H1 (cell line): ENCODE data around the gene AHCY. TPM values are rescaled to one million over a fixed set of nuclear protein-coding genes. Genes with fewer than 3 reads are reported as not detected.

Source experiments
- CTCF ChIA-PET: fragments of 300-600 bp; sonication (Branson Sonifier 250); formaldehyde crosslinking; loops from one replicate; lab custom pipeline; 2021; ENCODE audit not compliant: partially characterized antibody; lab: Charles Lee
- POLR2A ChIA-PET: fragments of 300-600 bp; sonication (Branson Sonifier 250); formaldehyde crosslinking; loops from one replicate; lab custom pipeline; 2021; ENCODE audit warnings: inconsistent platforms; ENCODE audit not compliant: partially characterized antibody; lab: Charles Lee
- DNase-seq, 2 experiments: peaks; one replicate each; pipeline versions ENCODE4 v3.0.0 to v3.0.0-alpha.2; 2010 to 2022; ENCODE audit warnings: low spot score in 2 of 2, low read depth in 1 of 2, mixed read lengths in 1 of 2
- FAIRE-seq: peaks from 2 replicates; lab custom pipeline; 2011; peaks lifted over from hg19 to GRCh38; lab: Jason Lieb, UNC
- H2AFZ ChIP-seq: 2 replicates; pipeline ENCODE4 v1.8.1; 2012; ENCODE audit warnings: low read length, inconsistent platforms
- H2AK5ac ChIP-seq: 2 replicates; pipeline ENCODE4 v1.6.1; 2013; ENCODE audit warnings: low read depth, low read length
- H2BK120ac ChIP-seq: replicated peaks from 2 replicates; pipeline ENCODE3; 2013; ENCODE audit warnings: low read depth, low read length, inconsistent platforms
- H2BK12ac ChIP-seq: 2 replicates; pipeline ENCODE4 v1.6.1; 2013; ENCODE audit warnings: low read depth, low read length
- H2BK15ac ChIP-seq: 2 replicates; pipeline ENCODE4 v1.6.1; 2013; ENCODE audit warnings: low read length
- H2BK20ac ChIP-seq: 2 replicates; pipeline ENCODE4 v1.6.1; 2013; ENCODE audit warnings: low read length
- H2BK5ac ChIP-seq: 2 replicates; pipeline ENCODE4 v1.6.1; 2013; ENCODE audit warnings: low read depth, low read length
- H3K14ac ChIP-seq: 2 replicates; pipeline ENCODE4 v1.6.1; 2013; ENCODE audit warnings: inconsistent platforms; ENCODE audit not compliant: insufficient read length
- H3K18ac ChIP-seq: 2 replicates; pipeline ENCODE4 v1.6.1; 2013; ENCODE audit warnings: low read length; ENCODE audit errors: extremely low read depth
- H3K23ac ChIP-seq: 2 replicates; pipeline ENCODE4 v1.6.1; 2013; ENCODE audit warnings: inconsistent platforms; ENCODE audit not compliant: insufficient read length
- H3K23me2 ChIP-seq: 2 replicates; pipeline ENCODE4 v1.6.1; 2013; ENCODE audit warnings: low read depth, low read length
- H3K27ac ChIP-seq: 2 replicates; pipeline ENCODE4 v1.6.1; 2011; ENCODE audit warnings: low read depth, low read length, inconsistent platforms
- H3K27me3 ChIP-seq, 4 experiments: replicated peaks in 1 of 4; 1 replicate in 1 of 4; 2 replicates in 3 of 4; pipeline versions ENCODE4 v1.6.1 to v1.8.1; 2011 to 2013; ENCODE audit warnings: low read length in 3 of 4, mild to moderate bottlenecking in 3 of 4, inconsistent platforms in 2 of 4, mixed read lengths in 2 of 4, moderate library complexity in 1 of 4; ENCODE audit not compliant: control insufficient read depth in 3 of 4, insufficient read depth in 3 of 4; ENCODE audit errors: extremely low read depth in 1 of 4
- H3K36me3 ChIP-seq, 4 experiments: 2 replicates each; pipeline versions ENCODE4 v1.6.1 to v1.8.1; 2011 to 2013; ENCODE audit warnings: mild to moderate bottlenecking in 4 of 4, low read length in 3 of 4, moderate library complexity in 2 of 4, control low read depth in 1 of 4, inconsistent platforms in 1 of 4; ENCODE audit not compliant: insufficient read depth in 4 of 4, control insufficient read depth in 2 of 4
- H3K4ac ChIP-seq: replicated peaks from 2 replicates; pipeline ENCODE3; 2013; ENCODE audit warnings: low read length, low read depth, mixed read lengths, inconsistent platforms; ENCODE audit not compliant: insufficient read length
- H3K4me1 ChIP-seq, 4 experiments: replicated peaks in 1 of 4; 1 replicate in 1 of 4; 2 replicates in 3 of 4; pipeline versions ENCODE4 v1.6.1 to v1.8.1; 2011 to 2013; ENCODE audit warnings: low read length in 3 of 4, inconsistent platforms in 2 of 4, mixed read lengths in 1 of 4; ENCODE audit not compliant: insufficient read depth in 4 of 4, control insufficient read depth in 3 of 4
- H3K4me2 ChIP-seq, 2 experiments: 2 replicates each; pipeline versions ENCODE4 v1.6.1 to v1.8.1; 2011 to 2013; ENCODE audit warnings: low read depth in 2 of 2, low read length in 2 of 2, control low read depth in 1 of 2, inconsistent platforms in 1 of 2, mild to moderate bottlenecking in 1 of 2; ENCODE audit not compliant: insufficient read depth in 1 of 2
- H3K4me3 ChIP-seq, 4 experiments: fragments of 200-600, 300-600 bp in 1 of 4; sonication (generic), shearing (Covaris generic), sonication (Bioruptor Twin) in 1 of 4; 2 replicates each; pipeline versions ENCODE4 v1.5.1 to v1.8.1; 2011 to 2016; ENCODE audit warnings: low read length in 4 of 4, low read depth in 3 of 4, control low read depth in 2 of 4, inconsistent platforms in 2 of 4, mild to moderate bottlenecking in 2 of 4, mixed read lengths in 1 of 4, moderate library complexity in 1 of 4; ENCODE audit not compliant: insufficient read depth in 2 of 4; ENCODE audit errors: extremely low read depth in 1 of 4
- H3K56ac ChIP-seq: replicated peaks from 2 replicates; pipeline ENCODE3; 2013; ENCODE audit warnings: low read depth, mild to moderate bottlenecking, mixed read lengths, low read length, inconsistent platforms; ENCODE audit not compliant: insufficient read length
- H3K79me1 ChIP-seq: 2 replicates; pipeline ENCODE4 v1.6.1; 2013; ENCODE audit warnings: low read depth, low read length, control low read depth
- H3K79me2 ChIP-seq, 2 experiments: 2 replicates each; pipeline versions ENCODE4 v1.6.1 to v1.8.1; 2012 to 2013; ENCODE audit warnings: low read length in 2 of 2, mild to moderate bottlenecking in 2 of 2, inconsistent platforms in 1 of 2; ENCODE audit not compliant: insufficient read depth in 2 of 2, control insufficient read depth in 1 of 2
- H3K9ac ChIP-seq, 4 experiments: replicated peaks in 1 of 4; 1 replicate in 1 of 4; 2 replicates in 3 of 4; pipeline versions ENCODE4 v1.6.1 to v1.8.1; 2011 to 2013; ENCODE audit warnings: low read depth in 3 of 4, low read length in 3 of 4, control low read depth in 2 of 4, mild to moderate bottlenecking in 2 of 4, moderate library complexity in 2 of 4, inconsistent platforms in 1 of 4; ENCODE audit errors: extremely low read depth in 1 of 4
- H3K9me3 ChIP-seq, 2 experiments: 2 replicates each; pipeline versions ENCODE4 v1.6.1 to v1.8.1; 2012 to 2013; ENCODE audit warnings: mild to moderate bottlenecking in 2 of 2, moderate library complexity in 2 of 2, control low read depth in 1 of 2, inconsistent platforms in 1 of 2, low read depth in 1 of 2, low read length in 1 of 2, mixed read lengths in 1 of 2; ENCODE audit not compliant: insufficient read depth in 2 of 2
- H4K20me1 ChIP-seq, 2 experiments: replicated peaks in 1 of 2; 2 replicates each; pipeline versions ENCODE3 to v1.8.1; 2011 to 2013; ENCODE audit warnings: inconsistent platforms in 2 of 2, low read length in 2 of 2, mild to moderate bottlenecking in 1 of 2; ENCODE audit not compliant: insufficient read depth in 2 of 2, control insufficient read depth in 1 of 2
- H4K5ac ChIP-seq: 2 replicates; pipeline ENCODE4 v1.6.1; 2013; ENCODE audit warnings: low read length, low read depth, mixed read lengths, inconsistent platforms; ENCODE audit not compliant: insufficient read length
- H4K8ac ChIP-seq: 2 replicates; pipeline ENCODE4 v1.8.0; 2013; ENCODE audit warnings: mild to moderate bottlenecking, moderate library complexity, low read length, inconsistent platforms; ENCODE audit not compliant: insufficient read depth; ENCODE audit errors: extremely low read depth
- H4K91ac ChIP-seq: replicated peaks from 2 replicates; pipeline ENCODE3; 2013; ENCODE audit warnings: low read length, mixed read lengths, inconsistent platforms; ENCODE audit not compliant: insufficient read length
- BCL11A ChIP-seq, 2 experiments: IDR thresholded peaks; one replicate each; pipeline ENCODE4 v1.6.1; 2011; ENCODE audit warnings: low read depth in 2 of 2, low read length in 2 of 2, mild to moderate bottlenecking in 2 of 2
- CTBP2 ChIP-seq: IDR thresholded peaks from 2 replicates; pipeline ENCODE4 v1.7.0; 2011; ENCODE audit warnings: borderline replicate concordance, mild to moderate bottlenecking, moderate library complexity, mixed read lengths, low read length; ENCODE audit not compliant: insufficient read depth, insufficient read length
- JUN ChIP-seq: IDR thresholded peaks from 2 replicates; pipeline ENCODE4 v1.6.1; 2011; ENCODE audit warnings: low read depth, mild to moderate bottlenecking, improper control_type of control experiment, low read length
- PHF8 ChIP-seq: fragments of 200-600 bp; sonication (generic); conservative IDR thresholded peaks from 2 replicates; pipeline ENCODE4 v1.7.1; 2012; ENCODE audit warnings: low read depth, mild to moderate bottlenecking, inconsistent platforms, low read length, moderate library complexity
- RAD21 ChIP-seq, 2 experiments: IDR thresholded peaks in 1 of 2; conservative IDR thresholded peaks in 1 of 2; 2 replicates each; pipeline ENCODE4 v1.6.1; 2011; ENCODE audit warnings: low read depth in 2 of 2, low read length in 2 of 2, improper control_type of control experiment in 1 of 2, inconsistent platforms in 1 of 2, mild to moderate bottlenecking in 1 of 2, moderate library complexity in 1 of 2
- SAP30 ChIP-seq: fragments of 300-600 bp; sonication (generic); IDR thresholded peaks from 2 replicates; pipeline ENCODE4 v1.7.1; 2012; ENCODE audit warnings: low read length, moderate library complexity, mild to moderate bottlenecking, inconsistent platforms; ENCODE audit not compliant: insufficient read depth, insufficient replicate concordance
- SIX5 ChIP-seq: IDR thresholded peaks from 2 replicates; pipeline ENCODE4 v1.6.1; 2011; ENCODE audit warnings: mild to moderate bottlenecking, low read depth, low read length
- TAF1 ChIP-seq: IDR thresholded peaks from 2 replicates; pipeline ENCODE4 v1.6.1; 2011; ENCODE audit warnings: mild to moderate bottlenecking, low read depth, low read length
- ZNF274 ChIP-seq: IDR thresholded peaks from 2 replicates; pipeline ENCODE4 v1.7.0; 2012; ENCODE audit warnings: low read length, borderline replicate concordance; ENCODE audit errors: extremely low read depth
- WGBS, 2 experiments: shearing (Covaris generic) in 1 of 2; methylation state at CpG; one replicate each; pipeline versions ENCODE4 v1.1.6 to v1.1.7; 2013 to 2015; ENCODE audit warnings: low lambda C conversion rate in 2 of 2, mixed read lengths in 2 of 2, inconsistent platforms in 1 of 2, low coverage in 1 of 2, missing lambda C conversion rate in 1 of 2; ENCODE audit not compliant: insufficient replicate concordance in 2 of 2, insufficient coverage in 1 of 2, insufficient read length in 1 of 2; ENCODE audit errors: extremely low coverage in 1 of 2, missing lambda C conversion rate in 1 of 2; 5-methylcytosine and 5-hydroxymethylcytosine counted together
- polyA plus RNA-seq, 7 experiments: library from polyadenylated mRNA; depleted of rRNA in 3 of 7; stranded (reverse) in 5 of 7; unstranded in 2 of 7; fragments of >200 nt in 5 of 7; fragments of 200-250 nt in 2 of 7; gene quantifications; 1 replicate in 5 of 7; 2 replicates in 1 of 7; 4 replicates in 1 of 7; pipeline versions ENCODE4 v1.2.1 to v1.2.3, GENCODE V29; 2011 to 2013; ENCODE audit warnings: missing spikeins in 2 of 7, mixed read lengths in 2 of 7
- total RNA-seq: library from RNA; stranded (reverse); fragmentation: NEBNext Ultra II Directional; extraction: Animal tissue kit (Norgen Biotek cat#: 25700); gene quantifications from 2 replicates; pipeline ENCODE4 v1.2.1, GENCODE V29; 2021
- TF ChIP-seq, protein P1 (sequence below), 3 experiments: IDR thresholded peaks; 1 replicate in 2 of 3; 2 replicates in 1 of 3; pipeline versions ENCODE4 v1.5.1 to v1.6.1; 2011; ENCODE audit warnings: low read length in 3 of 3, mild to moderate bottlenecking in 3 of 3, inconsistent platforms in 2 of 3, low read depth in 1 of 3, moderate library complexity in 1 of 3; ENCODE audit not compliant: insufficient read depth in 1 of 3; ENCODE audit errors: control extremely low read depth in 1 of 3

Gene AHCY
- total and polyA plus RNA-seq, 2 of the 8 experiments (the other 6 are each of a cell fraction or from before 2014, with no cell fraction given) = 404 to 638 TPM

DNA sequence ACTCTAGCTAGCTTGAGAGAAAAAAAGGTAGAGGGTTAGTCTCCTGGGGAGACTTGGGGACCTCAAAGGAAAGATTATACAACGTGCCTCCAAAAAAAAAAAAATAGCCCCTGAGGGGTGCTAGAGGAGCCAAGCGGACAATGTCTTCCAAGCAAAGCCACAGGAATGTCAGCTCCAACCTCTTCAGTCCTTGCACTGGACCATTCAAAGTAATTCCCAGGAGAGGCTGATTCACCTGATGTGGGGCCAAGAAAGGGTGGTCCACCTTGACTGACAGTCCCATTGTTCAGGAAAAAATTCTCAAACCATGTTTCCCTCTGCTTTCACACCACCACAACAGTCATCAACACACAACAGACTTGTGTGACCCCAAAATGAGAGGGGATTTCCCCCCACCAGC, 31.2 kb downstream of the AHCY start:
- Histone ChIP-seq H3K27me3 (0 out of 7 replicates have a peak, but pooled peaks cover 0 to 2% (median 0%) of the 10 kb centered on the region in 4 experiments), H2BK20ac (no peak overlapping the region), H2AK5ac (no peak overlapping the region), H3K79me1 (no peaks in the 10 kb centered on the region; the same call in 1 of the 2 replicates), H3K56ac (no peak overlapping the region), H2BK120ac (no peak overlapping the region), H3K4me2 (no peak overlapping the region), H4K8ac (no peak overlapping the region), H3K4ac (no peak overlapping the region), H2BK12ac (no peak overlapping the region), H2BK5ac (no peak overlapping the region), H3K27ac (no peak overlapping the region), H4K20me1 (peaks cover 4 to 10% of the 10 kb centered on the region in 2 experiments), H3K18ac (no peak overlapping the region), H3K79me2 (no peaks in the 10 kb centered on the region), H3K14ac (no peak overlapping the region), H4K5ac (no peak overlapping the region), H2AFZ (no peak overlapping the region), H3K4me3 (no peak overlapping the region), H2BK15ac (no peak overlapping the region), H3K4me1 (no peaks in the 10 kb centered on the region), H3K36me3 (peaks cover 4 to 36% (median 14%) of the 10 kb centered on the region in 4 experiments), H3K9me3 (no peaks in the 10 kb centered on the region), H3K23ac (no peak overlapping the region), H4K91ac (no peak overlapping the region), H3K23me2 (peaks cover 5% of the 10 kb centered on the region; the same call in 1 of the 2 replicates), H3K9ac (no peak overlapping the region)
- 95% methylated on average over 2 of the region's 2 CpGs; no CpG with 5 or more reads in 1 of the 2 experiments for WGBS, 2 experiments
- CTCF ChIA-PET = interaction anchor here (1.6 to 2.4 kb wide), 2 partner anchors 15 to 81 kb away, joined by 6 to 11 read pairs; no protein-coding TSS in a partner anchor
- DNase-seq (no peak), FAIRE-seq (no peak)
- POLR2A ChIA-PET = interaction anchor here (0.8 to 1.2 kb wide), 3 partner anchors 8 to 81 kb away, joined by 3 read pairs; no protein-coding TSS in a partner anchor
- no peak for TF ChIP-seq TAF1
- TF ChIP-seq, protein P1, sequence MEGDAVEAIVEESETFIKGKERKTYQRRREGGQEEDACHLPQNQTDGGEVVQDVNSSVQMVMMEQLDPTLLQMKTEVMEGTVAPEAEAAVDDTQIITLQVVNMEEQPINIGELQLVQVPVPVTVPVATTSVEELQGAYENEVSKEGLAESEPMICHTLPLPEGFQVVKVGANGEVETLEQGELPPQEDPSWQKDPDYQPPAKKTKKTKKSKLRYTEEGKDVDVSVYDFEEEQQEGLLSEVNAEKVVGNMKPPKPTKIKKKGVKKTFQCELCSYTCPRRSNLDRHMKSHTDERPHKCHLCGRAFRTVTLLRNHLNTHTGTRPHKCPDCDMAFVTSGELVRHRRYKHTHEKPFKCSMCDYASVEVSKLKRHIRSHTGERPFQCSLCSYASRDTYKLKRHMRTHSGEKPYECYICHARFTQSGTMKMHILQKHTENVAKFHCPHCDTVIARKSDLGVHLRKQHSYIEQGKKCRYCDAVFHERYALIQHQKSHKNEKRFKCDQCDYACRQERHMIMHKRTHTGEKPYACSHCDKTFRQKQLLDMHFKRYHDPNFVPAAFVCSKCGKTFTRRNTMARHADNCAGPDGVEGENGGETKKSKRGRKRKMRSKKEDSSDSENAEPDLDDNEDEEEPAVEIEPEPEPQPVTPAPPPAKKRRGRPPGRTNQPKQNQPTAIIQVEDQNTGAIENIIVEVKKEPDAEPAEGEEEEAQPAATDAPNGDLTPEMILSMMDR (IDR thresholded peaks at IDR 0.05; ENCODE audit: control extremely low read depth in 1 of 3, insufficient read depth in 1 of 3, low read depth in 1 of 3, low read length in 3 of 3) = no peak
- no peak for TF ChIP-seq BCL11A (IDR thresholded peaks at IDR 0.05; ENCODE audit: low read depth in 2 of 2, low read length in 2 of 2)
- TF ChIP-seq ZNF274 = no peak
- no peak for TF ChIP-seq SIX5
- no peak for TF ChIP-seq CTBP2
- TF ChIP-seq RAD21 (IDR thresholded peaks at IDR 0.05 in 1 of 2, conservative IDR thresholded peaks at IDR 0.05 in 1 of 2; ENCODE audit: low read depth in 2 of 2, low read length in 2 of 2) = no peak
- no peak for TF ChIP-seq JUN
- TF ChIP-seq PHF8 = no peak
- no peak for TF ChIP-seq SAP30
